Posterior vena cava (tissue), 2 donors: ENCODE results near the gene COLEC11. TPM values are rescaled to one million over a fixed set of nuclear protein-coding genes. Genes with fewer than 3 reads are reported as not detected.
A peak's percentile ranks its signal among the peaks of the same experiment; 100 is the strongest.
"Not testable (repeated sequence)": the region's sequence is repeated elsewhere in the genome, so short reads cannot be mapped to it uniquely, and the experiment has no call there.

ENCODE experiments used
- DNase-seq: peaks from one replicate; pipeline ENCODE4 v3.0.0-alpha.2; 2020; ENCODE audit warnings: low spot score
- intact Hi-C, 2 donors: fragments of 100-400 bp; cut with DNase I; formaldehyde crosslinking; loops; one replicate each; pipeline versions ENCODE4 v1.14.1 to v1.14.2; 2022 to 2023
- total RNA-seq, 2 donors: library from RNA; stranded (reverse); fragmentation: NEBNext Ultra II Directional; extraction: Animal tissue kit (Norgen Biotek cat#: 25700); gene quantifications; one replicate each; pipeline ENCODE4 v1.2.1, GENCODE V29; 2021
- donor health status: DM: yes; HTN: yes; CAD: no.
- donor health status: DM: yes; HTN: yes; CAD: no.

Gene COLEC11
- total RNA-seq, 2 donors from 2014 or later, result 0.71 to 3.8 TPM

DNA sequence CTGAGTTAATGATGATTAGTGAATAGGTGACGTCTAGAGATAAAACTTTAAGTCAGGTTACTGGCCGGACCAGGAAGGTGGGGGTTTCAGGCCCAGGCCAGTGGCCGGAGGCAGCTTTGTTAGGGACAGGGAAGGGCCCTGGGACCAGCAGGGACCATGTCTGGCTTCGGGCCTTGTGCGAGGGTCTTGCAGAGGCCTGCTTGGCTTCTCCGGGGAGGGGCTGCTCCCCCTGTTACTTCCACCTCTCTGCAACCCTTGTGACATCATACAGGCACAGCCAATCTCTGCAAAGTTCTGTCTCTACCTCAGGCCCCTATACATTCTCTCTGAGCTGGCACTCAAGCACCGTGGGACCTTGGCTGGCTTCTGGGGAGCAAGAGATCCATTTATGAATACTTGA, 63.0 kb downstream of the COLEC11 start, which contains the start of gene ALLC:
Gene ALLC, plus strand, starts transcription at position 320 of the 400 bp plus-strand sequence. CDS start 12,958 bp downstream, outside the sequence.
- intact Hi-C loops, result no loop called here

DNA sequence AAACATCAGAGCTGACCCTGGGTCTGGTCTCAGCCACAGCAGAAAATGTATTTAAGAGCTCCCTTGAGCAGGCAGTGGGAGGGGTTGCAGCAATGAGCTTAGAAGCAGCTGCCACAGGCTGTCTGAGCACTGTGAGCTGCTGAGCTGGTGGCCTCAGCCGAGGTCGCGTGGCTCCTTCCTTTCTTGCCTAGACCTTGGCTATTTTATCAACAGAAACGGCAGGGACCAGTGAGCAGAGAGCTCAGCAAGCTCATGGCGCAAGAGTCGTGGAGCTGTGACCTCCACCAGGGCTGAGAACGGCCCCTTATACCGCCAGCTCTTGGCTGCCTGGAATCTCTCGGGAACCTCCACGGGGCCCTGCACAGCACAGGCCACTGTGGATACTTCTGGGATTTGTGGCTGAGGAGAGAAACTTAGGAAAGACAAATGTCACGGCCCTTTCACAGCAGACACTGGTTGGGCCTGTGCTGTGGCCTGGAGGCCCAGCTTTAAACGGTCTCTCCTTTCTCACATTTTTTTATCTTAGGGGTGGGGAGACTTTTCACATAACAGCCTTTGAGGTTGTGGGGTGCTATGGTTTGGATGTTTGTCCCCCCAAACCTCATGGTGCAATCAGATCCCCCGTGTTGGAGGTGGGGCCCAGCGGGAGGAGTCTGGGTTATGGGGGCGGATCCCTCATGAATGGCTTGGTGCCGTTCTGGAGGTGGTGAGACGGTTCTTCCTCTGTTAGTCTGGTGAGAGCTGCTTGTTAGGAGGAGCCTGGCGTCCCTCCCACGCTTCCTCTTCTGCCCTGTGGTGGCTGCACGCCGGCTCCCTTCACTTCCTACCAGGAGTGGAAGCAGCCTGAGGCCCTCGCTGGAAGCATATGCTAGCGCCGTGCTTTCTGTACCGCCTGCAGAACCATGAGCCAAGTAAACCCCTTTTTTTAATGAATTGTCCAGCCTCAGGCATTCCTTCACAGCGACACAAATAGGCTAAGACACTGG, 64.8 kb downstream of the COLEC11 start:
- peak; percentile 36 for DNase-seq
- intact Hi-C loops, result no loop called here

More for the DNA sequence above, 63.0 kb downstream of the COLEC11 start, which contains the start of gene ALLC:
- DNase-seq, result no peak

DNA sequence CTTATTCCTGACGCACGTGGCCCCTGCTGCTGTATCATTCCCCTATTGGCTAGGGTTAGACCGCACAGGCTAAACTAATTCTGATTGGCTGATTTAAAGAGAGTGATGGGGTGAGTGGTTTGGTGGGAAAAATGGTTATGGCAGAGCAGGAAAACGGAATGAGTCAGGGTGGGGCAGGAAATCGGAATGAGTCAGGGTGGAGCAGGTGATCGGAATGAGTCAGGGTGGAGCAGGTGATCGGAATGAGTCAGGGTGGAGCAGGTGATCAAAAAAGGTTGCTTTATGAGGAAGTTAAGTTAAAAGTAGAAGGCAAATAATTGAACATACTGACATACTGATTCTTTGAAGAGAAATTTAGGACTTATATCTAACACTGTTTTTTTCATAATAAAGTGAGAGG, 65.7 kb downstream of the COLEC11 start:
- peak; percentile 7 for DNase-seq
- intact Hi-C loops, result not testable (repeated sequence)

DNA sequence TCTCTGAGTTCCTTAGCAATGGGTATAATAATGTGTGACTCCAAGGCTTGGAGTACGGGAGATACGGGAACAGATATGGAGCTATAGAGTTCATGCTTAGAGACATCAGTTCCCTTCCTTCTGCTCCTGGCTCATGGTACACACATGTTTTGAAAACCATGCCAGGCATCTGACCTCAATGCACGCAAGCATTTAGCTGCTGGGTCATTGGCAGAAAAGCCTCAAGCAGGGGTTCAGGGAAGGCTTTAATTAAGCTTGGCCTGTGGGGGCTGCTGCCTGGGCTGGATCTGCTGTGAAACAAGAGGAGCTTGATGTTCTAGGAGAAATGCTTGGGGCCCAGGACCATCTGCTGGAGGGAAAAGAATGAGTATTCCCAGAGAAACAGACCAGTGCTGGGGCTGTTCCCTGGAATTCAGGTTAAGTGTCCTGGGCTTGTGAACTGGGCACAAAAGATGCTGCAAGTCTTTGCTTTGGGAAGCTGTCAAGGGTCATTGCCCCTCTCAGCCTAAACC, 66.3 kb downstream of the COLEC11 start:
- intact Hi-C loops, result no loop called here
- DNase-seq, result peak; percentile 28

DNA sequence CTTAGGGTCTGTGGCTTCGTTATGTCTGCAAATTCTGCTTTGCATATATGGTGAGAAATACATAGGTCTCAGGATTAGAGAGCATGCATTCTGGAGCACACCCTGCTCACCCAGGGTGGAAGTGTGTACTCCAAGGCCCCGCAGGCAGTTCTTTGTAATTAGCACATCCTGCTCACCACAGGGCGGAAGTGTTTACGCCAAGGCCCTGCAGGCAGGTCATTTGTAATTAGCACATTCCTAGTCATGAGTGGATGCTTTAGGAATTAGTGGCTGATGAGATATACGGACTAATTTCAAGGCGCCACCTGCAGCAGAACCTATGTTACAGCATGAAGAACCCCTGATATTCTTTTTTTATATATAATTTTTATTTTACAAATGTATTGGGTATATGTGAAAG, 67.3 kb downstream of the COLEC11 start:
- intact Hi-C loops, result no loop called here
- peak; percentile 36 for DNase-seq

DNA sequence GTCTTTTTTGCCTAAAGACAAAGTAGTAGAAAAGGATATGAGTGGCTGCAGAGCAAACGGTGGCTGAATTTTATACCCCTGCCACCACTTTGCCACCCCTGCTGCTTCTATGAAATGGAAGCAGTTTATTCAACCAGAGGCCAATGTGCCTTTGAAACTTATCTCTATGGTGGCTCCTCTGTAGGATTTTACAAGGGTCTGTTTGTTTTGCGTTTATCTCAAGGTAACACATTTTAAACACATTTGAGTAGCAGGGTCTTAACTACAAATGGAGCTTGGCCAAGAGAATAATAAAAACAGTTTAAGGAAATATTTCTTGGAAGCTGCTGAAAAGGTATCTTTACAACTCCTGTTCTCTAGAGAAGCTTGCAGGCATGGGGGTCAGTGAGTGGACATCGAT, 69.2 kb downstream of the COLEC11 start:
- no peak for DNase-seq
- intact Hi-C loops, result no loop called here

DNA sequence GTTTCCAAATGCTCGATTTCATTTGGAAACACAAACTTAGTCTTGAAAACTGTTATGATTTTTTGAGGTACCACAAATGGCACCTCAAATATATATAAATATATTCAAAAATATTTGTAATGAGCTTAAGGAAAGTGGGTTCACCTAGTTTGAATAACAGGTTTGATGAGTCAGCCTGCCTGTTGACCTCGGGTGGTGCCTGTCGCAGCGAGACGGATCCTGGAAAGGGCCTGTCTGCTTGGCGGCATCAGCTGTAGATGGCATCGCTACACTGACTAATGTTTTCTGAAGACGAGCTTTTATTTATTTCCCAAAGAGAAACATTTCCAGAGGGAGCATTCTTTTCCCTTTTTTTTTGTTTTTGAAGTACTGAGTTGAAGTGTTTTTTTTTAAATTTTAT, 70.0 kb downstream of the COLEC11 start:
- DNase-seq, result peak; percentile 24
- intact Hi-C loops, result no loop called here

DNA sequence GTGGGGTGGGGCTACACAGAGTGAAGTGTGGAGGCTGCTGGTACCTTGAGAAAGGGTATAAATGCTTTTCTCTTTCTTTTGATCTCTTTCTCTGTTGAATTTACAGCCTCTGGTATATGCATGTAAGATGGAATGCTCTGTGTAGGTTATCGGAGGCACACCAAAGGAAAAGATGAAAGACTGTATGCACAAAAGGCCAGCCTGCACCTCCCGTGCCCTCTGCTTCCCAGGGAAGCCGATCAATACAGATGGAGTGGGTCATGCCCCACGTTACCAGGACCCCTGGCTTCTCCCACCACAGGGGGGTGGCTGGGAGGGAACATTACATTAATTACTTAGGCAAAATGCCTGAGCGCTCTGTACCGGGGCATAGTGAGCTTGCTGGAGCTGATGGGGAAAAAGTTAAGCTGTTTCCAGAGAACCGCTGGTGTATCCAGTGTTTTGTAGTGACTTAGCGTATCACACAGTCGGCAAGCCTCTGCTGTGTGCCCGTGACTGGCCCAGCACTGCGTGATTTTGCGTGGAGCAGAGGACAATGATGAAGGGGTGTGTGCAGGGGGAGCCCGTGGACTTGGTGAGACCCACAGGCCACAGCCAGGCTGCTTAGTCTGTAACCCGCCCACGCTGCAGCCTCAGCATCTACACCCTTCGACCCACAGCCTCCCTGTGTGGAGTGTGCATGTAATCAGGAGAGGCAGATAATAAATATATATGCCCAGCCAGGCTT, 71.1 kb downstream of the COLEC11 start:
- peak; percentile 26 for DNase-seq

DNA sequence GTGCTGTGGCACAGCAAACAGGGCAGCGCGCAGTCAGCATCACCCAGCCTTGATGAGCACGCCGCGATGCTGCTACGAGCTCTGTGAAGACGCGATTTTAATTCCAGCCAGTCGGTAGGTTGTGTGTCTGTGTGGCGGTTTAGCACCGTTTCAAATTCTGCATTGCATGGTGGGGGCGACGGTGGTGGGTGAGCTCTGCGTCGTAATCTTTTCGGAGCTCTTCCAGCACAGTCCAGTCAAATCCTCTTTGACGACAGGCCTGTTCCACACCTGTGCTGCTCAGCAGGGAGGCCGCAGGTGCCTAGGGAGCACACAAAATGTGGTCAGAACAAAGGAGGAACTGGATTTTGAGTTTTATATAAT, 71.7 kb downstream of the COLEC11 start:
- intact Hi-C loops, result no loop called here
- DNase-seq, result no peak

More for the DNA sequence above, 71.1 kb downstream of the COLEC11 start:
- intact Hi-C loops, result no loop called here

DNA sequence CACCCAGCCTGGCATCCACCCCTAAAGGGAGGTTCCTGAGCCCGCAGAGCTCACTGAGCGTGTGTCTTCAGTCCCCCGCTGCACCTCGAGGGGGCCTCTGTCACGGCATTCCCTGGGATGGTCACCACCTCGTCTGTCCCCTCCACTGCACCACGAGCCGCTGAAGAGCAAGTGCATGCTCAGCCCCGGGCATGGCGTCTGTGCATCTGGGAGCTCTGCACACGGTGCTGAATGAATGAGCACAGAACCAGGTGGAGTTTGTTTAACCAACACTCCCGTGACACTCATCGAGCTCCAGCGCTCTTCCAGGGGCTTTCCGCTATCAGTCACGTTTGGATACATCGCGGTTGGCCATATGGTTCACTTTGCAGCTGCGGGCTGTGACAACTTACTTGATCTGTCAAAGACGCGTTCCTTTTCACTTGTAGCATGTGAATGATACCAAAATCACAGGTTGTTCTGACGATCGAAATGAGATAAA, 72.3 kb downstream of the COLEC11 start:
- peak; percentile 73 for DNase-seq
- intact Hi-C loops, result no loop called here

DNA sequence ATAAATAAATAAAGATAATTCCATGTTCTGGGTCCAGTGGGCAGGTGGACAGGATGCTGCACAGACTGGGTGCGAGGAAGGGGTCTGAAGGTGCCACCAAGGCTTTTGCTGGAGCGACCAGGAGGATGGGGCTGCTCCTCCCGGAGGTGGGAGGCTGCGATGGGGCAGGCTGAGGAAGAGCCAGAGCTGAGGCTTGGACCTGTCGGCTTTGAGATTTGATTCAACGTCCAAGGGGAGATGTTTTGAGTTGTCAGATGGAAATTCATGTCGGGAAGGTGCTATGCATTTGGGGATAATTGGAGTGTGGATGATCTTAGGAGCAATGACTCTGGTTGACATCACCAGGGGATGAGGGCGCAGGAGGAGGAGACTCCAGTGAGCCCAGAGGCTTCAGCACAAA, 74.7 kb downstream of the COLEC11 start:
- DNase-seq, result peak; percentile 55
- intact Hi-C loops, result no loop called here

DNA sequence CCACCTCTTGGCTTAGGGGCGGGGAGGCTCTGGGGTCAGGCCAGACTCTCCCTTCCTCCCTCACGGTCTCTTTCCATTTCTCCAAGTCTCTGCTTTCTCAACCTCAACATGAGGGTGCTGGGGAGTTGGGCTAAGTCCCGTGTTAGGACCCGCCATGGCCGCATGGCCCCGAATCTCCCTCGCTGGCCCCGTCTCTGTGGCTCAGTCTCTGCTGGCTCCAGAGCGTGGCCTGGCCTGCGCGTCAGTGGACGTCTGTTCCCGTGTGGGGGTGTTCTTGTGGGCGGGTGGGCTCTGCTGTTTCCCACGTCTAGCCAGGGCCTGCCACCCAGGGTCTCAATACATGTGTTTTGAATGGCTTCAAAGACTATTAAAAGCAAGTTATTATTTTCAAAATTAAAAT, 75.5 kb downstream of the COLEC11 start:
- peak; percentile 58 for DNase-seq
- intact Hi-C loops, result no loop called here

DNA sequence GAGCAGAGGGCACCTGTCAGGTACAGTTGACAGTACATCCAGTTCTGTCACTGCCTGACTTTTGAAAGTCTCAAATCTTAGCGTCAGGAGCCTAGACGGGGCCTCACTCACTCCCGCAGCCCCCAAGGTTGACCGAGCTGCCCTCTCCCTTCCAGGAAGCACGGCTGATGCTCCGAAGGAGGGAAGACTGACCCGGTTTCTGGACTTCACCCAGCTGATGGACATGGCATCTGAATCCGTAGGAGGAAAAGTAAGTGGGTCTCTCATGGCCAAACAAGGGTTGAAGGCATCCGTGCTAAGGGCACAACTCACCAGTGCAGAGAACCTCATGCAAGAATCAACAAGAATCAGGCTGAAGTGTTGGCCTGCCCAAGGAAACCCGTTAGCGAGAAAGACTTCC, 76.0 kb downstream of the COLEC11 start:
- intact Hi-C loops, result no loop called here
- DNase-seq, result no peak

DNA sequence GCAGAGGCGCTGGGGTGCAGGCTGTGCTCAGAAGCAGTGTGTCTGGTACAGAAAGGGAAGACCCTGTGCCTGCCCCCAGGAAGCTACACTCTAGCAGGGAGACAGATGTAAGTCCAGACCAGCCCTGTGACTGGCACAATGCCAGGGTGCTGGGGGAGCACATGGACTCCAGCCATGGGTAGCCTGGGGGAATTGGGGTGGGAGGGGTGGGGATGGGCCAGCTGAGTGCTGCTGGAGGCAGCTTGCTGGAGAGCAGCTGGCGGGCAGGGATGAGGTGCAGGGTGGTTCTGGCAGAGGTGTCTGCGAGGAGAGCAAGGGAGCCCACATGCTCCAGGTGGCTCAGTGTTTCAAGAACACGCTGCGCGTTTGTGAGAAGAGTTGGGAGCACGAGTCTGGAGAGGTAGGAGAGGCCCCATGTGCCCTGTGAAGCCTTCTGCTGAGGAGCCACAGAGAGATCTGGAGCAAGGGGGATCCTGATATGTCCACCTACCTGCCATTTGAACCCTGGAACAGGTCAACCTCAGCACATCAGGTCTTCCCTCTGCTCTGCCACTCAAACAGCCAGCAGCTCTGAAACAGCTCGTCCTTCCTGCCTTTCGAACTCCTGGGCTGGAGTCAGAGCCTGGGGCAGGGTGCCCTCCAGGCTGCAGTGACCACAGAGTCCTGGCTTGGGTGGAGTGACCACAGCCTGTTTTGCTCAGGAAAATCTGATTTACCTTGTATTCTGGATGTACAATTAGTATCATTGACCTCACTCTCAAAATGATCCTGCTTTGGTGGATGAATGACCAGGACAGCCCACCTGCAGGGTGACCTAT, 78.2 kb downstream of the COLEC11 start:
- DNase-seq, result peak; percentile 76

DNA sequence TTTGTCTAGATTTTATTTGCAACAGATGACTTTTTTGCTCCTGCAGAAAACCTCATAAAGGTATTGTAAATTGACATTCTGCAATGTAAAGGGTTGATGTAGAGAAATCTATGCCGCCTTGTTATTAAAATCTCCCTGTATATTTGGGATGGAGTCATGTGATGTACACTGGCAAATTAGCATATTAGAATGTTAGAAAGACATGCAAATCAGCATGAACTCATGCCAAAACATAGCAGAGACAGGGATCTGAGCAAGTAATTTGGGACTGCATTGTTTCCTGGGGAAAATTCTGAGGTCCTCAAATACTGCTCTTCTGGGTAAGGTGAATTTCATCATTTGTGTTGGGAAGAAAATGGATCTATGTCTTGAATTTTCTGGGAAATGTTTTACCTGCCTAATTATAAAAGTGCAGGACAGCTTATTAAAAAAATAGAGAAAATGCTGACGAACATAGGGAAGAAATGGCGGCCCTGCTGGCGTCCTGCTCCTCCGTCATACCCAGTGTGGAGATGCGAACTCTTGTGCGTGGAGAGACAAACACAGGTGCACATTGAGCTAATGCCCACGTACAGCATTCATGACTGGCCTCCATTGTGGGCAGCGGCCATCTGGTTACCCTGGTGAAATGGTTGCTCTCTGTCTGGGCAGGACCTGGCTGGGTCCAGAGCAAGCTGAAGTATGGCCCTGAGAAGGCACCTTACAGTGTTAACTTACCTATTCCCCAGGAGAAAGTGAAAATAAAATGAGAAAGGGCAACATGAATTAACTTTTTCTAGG, 79.3 kb downstream of the COLEC11 start:
- no peak for DNase-seq
- intact Hi-C loops, result no loop called here

More for the DNA sequence above, 78.2 kb downstream of the COLEC11 start:
- intact Hi-C loops, result no loop called here

DNA sequence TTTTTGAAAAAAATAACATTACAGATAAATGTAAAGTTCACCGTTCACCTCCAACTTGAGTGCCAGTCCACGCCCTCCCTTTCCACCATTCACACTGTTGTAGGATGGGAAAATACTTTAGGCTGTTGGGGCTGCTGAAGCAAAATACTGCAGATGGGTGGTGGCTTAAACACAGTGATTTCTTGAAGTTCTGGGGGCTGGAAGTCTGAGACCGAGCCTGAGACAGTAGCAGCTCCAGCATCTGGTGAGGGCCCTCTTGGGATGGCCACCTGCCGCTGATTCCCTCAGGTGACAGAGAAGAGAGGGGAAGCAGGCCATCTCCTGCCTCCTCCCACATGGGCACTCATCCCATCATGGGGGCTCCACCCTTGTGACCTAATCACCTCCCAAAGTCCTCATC, 80.8 kb downstream of the COLEC11 start:
- intact Hi-C loops, result no loop called here
- no peak for DNase-seq

DNA sequence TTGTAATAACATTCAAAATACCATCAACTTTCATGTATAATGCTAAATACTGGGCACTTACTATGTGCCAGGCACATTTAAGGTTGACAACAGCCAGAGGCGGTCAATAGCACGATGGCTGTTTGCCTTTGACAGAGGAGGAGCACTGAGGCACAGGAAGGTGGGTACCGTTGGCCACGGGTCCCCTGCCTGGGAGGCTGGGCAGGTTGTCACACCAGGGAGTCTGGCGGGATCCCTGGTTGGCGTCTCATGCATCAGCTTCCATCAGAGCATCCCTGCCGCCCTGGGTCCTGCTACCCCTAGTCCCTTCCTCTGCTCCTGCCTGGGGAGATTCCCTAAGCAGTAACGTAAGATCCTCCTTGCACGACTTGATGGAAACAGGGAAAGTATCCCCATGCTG, 82.5 kb downstream of the COLEC11 start:
- intact Hi-C loops, result no loop called here
- no peak for DNase-seq

DNA sequence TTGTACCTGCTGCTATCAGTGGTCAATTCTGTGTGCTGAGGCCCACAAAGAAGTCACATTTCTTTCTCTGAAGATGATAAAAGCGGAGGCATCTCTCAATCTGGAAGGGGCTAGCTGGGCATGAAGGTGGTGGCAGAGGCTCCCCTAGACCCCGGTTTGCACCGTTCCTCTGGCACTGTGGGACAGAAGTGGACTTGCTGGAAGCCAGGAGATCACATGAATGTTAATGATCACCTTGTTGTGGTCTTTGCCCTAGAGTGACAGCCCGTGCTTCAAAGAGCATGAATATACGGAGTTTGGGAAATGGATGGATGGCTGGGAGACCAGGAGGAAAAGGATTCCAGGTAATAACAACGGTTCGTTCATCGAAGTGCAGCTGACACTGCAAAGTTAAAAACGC, 83.3 kb downstream of the COLEC11 start:
- intact Hi-C loops, result no loop called here
- DNase-seq, result no peak
